GM12878 (cell line): ENCODE measurements around the gene FAM193A. TPM values are rescaled to one million over a fixed set of nuclear protein-coding genes. Genes with fewer than 3 reads are reported as not detected.

Experiments
- FOXK2 ChIP-seq: fragments of 450-650 bp; IDR thresholded peaks from 2 replicates; pipeline ENCODE4 v1.6.1; 2017; ENCODE audit warnings: mild to moderate bottlenecking, moderate library complexity
- GABPA ChIP-seq: IDR thresholded peaks from 2 replicates; pipeline ENCODE4 v1.6.1; 2014; ENCODE audit warnings: antibody characterized with exemption, low read depth, mild to moderate bottlenecking, inconsistent platforms
- IKZF2 ChIP-seq, 2 experiments: fragments of 450-650 bp; IDR thresholded peaks; 2 replicates each; pipeline ENCODE4 v1.6.1; 2017; ENCODE audit warnings: mild to moderate bottlenecking in 2 of 2, moderate library complexity in 2 of 2
- MAX ChIP-seq: IDR thresholded peaks from 2 replicates; pipeline ENCODE4 v1.6.1; 2012; ENCODE audit warnings: low read depth, low read length, improper control_type of control experiment
- PBX3 ChIP-seq: IDR thresholded peaks from 2 replicates; pipeline ENCODE4 v1.6.1; 2011; ENCODE audit warnings: mild to moderate bottlenecking, low read depth, low read length, moderate library complexity; ENCODE audit not compliant: insufficient replicate concordance
- POLR2AphosphoS2 ChIP-seq: IDR thresholded peaks from 2 replicates; pipeline ENCODE4 v1.6.1; 2011; ENCODE audit warnings: low read depth, mild to moderate bottlenecking, low read length, improper control_type of control experiment, moderate library complexity
- PRDM15 ChIP-seq: fragments of 450-650 bp; formaldehyde crosslinking; IDR thresholded peaks from 2 replicates; pipeline ENCODE4 v1.4.0; 2020; ENCODE audit warnings: mild to moderate bottlenecking, moderate library complexity
- polyA plus RNA-seq, 11 experiments: library from polyadenylated mRNA; depleted of rRNA in 4 of 11; unstranded in 6 of 11; stranded (reverse) in 5 of 11; fragments of >200 nt; fragmentation: Nextera tagmentation in 4 of 11; fragmentation: Illumina TruSeq in 1 of 11; extraction: Ambion mirVana in 4 of 11; extraction: Trizol in 1 of 11; gene quantifications; 1 replicate in 1 of 11; 2 replicates in 10 of 11; pipeline versions ENCODE4 v1.2.1 to v1.2.3, GENCODE V29; 2011 to 2016; ENCODE audit warnings: inconsistent platforms in 2 of 11, missing spikeins in 2 of 11, low read depth in 1 of 11
- total RNA-seq, 4 experiments: library from RNA; depleted of rRNA in 3 of 4; stranded (reverse); fragments of >200 nt in 3 of 4; fragmentation: Illumina TruSeq in 1 of 4; extraction: Trizol in 1 of 4; gene quantifications; 2 replicates each; pipeline versions ENCODE4 v1.2.1 to v1.2.3, GENCODE V29; 2013 to 2021
- TF ChIP-seq, protein P1 (sequence below): IDR thresholded peaks from 2 replicates; pipeline ENCODE4 v1.6.1; 2011; ENCODE audit warnings: borderline replicate concordance, low read depth, mild to moderate bottlenecking, moderate library complexity, mixed read lengths, low read length; ENCODE audit not compliant: insufficient read depth; ENCODE audit errors: extremely low read length
- TF ChIP-seq, protein P2 (sequence below): IDR thresholded peaks from 2 replicates; pipeline ENCODE4 v1.6.1; 2012; ENCODE audit warnings: low read depth, low read length, improper control_type of control experiment

FAM193A gene
- total and polyA plus RNA-seq, 10 of the 15 experiments (the other 5 are each of a cell fraction or from before 2014, with no cell fraction given), result 0.52 to 23.3 (median 7.4) TPM

DNA sequence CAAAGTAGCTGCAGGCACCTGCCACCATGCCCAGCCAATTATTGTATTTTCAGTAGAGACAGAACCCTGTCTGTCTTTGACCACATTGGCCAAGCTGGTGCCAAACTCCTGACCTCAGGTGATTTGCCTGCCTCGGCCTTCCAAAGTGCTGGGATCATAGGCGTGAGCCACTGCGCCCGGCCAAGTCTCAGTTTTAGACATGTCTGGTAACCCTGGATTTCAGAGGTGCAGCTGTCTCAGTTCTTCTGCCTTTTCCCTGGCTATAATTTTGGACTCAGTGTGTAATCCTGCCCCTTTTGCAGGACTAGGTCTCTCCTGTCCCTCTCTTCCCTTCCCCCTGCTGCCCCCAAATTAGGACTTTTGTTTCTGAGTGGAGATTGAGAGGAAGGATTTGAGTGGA, 46.6 kb downstream of the FAM193A start (continued):
- TF ChIP-seq MAX (no peak), GABPA (no peak), FOXK2 (no peak), POLR2AphosphoS2 (no peak), PBX3 (no peak), PRDM15 (no peak), IKZF2 (IDR thresholded peaks at IDR 0.05) (no peak)
- TF ChIP-seq, protein P1, sequence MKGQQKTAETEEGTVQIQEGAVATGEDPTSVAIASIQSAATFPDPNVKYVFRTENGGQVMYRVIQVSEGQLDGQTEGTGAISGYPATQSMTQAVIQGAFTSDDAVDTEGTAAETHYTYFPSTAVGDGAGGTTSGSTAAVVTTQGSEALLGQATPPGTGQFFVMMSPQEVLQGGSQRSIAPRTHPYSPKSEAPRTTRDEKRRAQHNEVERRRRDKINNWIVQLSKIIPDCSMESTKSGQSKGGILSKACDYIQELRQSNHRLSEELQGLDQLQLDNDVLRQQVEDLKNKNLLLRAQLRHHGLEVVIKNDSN, result no peak
- TF ChIP-seq, protein P2, sequence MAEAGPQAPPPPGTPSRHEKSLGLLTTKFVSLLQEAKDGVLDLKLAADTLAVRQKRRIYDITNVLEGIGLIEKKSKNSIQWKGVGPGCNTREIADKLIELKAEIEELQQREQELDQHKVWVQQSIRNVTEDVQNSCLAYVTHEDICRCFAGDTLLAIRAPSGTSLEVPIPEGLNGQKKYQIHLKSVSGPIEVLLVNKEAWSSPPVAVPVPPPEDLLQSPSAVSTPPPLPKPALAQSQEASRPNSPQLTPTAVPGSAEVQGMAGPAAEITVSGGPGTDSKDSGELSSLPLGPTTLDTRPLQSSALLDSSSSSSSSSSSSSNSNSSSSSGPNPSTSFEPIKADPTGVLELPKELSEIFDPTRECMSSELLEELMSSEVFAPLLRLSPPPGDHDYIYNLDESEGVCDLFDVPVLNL, result no peak
